ENCODE measurements around the gene LRRC41.

Gene LRRC41

GRCh38 chr1:46288485-46289133, 14.8 kb downstream of the LRRC41 start:
- DNase-seq = no peak

- DNase-seq = no peak
Measured at GRCh38 chr1:46285730-46286477, 17.5 kb downstream of the LRRC41 start.

- DNase-seq = no peak
Measured at GRCh38 chr1:46284597-46285564, 18.5 kb downstream of the LRRC41 start.

GRCh38 chr1:46284058-46284457, 19.4 kb downstream of the LRRC41 start:
- DNase-seq = no peak

GRCh38 chr1:46281021-46281420, 22.4 kb downstream of the LRRC41 start:
- DNase-seq = no peak

- DNase-seq = no peak
Measured at GRCh38 chr1:46280092-46280491, 23.3 kb downstream of the LRRC41 start.

GRCh38 chr1:46278807-46279206, 24.6 kb downstream of the LRRC41 start:
- no peak for DNase-seq

- DNase-seq = no peak
Measured at GRCh38 chr1:46277658-46278373, 25.6 kb downstream of the LRRC41 start.

GRCh38 chr1:46275030-46275337, 28.4 kb downstream of the LRRC41 start:
- no peak for DNase-seq

GRCh38 chr1:46274225-46275029, 29.0 kb downstream of the LRRC41 start:
- no peak for DNase-seq

GRCh38 chr1:46268578-46268977, 34.8 kb downstream of the LRRC41 start:
- DNase-seq = no peak

- DNase-seq = no peak
Measured at GRCh38 chr1:46263146-46263545, 40.3 kb downstream of the LRRC41 start.

- DNase-seq = no peak
Measured at GRCh38 chr1:46262508-46262907, 40.9 kb downstream of the LRRC41 start.

- DNase-seq = no peak
Measured at GRCh38 chr1:46256523-46256922, 46.9 kb downstream of the LRRC41 start.

GRCh38 chr1:46254668-46255067, 48.7 kb downstream of the LRRC41 start:
- no peak for DNase-seq

GRCh38 chr1:46248122-46248920, 55.1 kb downstream of the LRRC41 start:
- peak in 1 of 51 donors; percentile 4 for DNase-seq

- DNase-seq = peak; percentile 37 to 99 (median 94)
Measured at GRCh38 chr1:46247436-46248121, 55.8 kb downstream of the LRRC41 start, which contains the start of gene RAD54L. TSS of gene RAD54L (plus strand) at chr1:46247763. CDS start at chr1:46248406, 643 bp downstream.

GRCh38 chr1:46246548-46247435, 56.6 kb downstream of the LRRC41 start:
- DNase-seq = peak in 22 of 51 donors; percentile 30 to 99 (median 52)
